Measurements from ENCODE around the gene PROP1.
"Not testable (repeated sequence)": the region's sequence is repeated elsewhere in the genome, so short reads cannot be mapped to it uniquely, and the experiment has no call there.

PROP1 gene

DNA sequence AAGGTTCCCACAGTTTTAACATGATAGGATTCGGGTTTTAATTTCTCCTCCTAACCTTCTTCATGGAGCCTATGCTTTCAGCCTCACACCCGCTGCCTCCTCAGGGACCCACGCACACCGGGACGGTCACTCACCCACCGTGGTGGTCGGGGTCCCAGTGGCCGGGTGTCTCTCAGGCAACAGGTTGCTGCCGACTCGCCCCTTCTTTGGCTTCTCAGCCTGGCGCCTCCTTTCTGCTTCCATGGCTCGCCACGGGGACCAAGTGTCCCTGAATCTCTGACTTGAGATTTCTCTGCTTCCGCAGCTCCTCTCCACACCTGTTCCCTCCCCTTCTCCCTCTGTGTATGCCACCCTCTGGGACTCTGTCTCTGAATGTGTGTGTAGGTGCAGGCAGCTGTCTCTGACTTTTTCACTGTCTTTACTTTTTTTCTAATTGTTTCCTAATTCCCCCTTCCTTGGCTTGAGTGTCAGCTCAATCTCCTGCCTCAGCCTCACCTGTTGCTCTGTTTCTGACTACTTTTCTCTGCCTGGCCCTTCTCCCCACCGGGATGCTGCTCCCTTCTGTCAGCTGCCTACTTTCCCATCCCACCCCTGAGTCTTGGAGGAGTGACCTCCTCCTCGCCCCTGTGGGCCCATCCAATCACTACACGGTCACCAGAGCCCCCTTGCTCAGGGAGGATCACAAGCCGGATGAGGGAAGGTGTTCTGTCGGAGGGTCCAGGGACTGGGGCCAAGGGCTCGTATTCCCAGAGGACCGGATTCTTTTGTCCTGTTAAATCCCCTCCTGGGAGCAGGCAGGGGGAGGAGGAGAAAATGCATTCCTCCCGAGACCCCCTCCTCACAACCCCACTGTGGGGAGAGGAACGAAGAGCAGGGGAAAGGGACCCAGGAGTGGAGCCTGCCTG, at the start of gene PROP1:
PROP1 (minus strand) TSS at position 552 of the 905 bp plus-strand sequence; CDS start at position 243, 309 bp downstream.
- TF ChIP-seq POLR2A (IDR thresholded peaks at IDR 0.05; ENCODE audit: low read length) (no peak), GATA1 (IDR thresholded peaks at IDR 0.05; ENCODE audit: low read depth, low read length) (no peak)
- no peak for DNase-seq

DNA sequence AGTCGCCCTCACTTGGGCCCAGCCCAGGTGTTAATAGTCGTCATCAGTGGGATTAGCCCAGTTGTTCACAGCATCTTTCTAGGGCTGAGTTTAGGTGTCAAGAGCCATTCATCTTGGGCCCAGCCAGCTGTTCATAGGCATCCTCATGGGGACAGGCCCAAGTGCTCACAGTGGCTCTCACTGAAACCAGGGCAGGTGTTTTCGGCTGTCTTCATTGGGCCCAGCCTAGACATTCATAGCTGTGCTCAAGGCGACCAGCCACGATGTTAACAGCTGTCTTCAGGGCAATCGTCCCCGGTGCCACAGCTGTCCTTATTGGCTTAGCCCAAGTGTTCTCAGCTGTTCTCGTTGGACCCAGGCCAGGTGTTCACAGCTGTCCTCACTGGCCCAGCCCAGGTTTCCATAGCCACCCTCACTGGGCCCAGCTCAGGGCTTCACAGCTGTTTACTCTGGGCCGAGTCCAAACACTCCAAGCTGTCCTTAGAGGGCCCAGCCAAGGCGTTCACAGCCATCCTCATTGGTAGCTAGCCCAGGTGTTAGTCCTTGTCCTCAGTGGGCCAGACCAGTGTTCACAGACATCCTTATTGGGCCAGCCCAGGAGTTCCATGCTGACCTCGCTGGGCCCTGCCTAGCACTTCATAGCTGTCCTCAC, 23.5 kb upstream of the PROP1 start:
- DNase-seq: not testable (repeated sequence)

DNA sequence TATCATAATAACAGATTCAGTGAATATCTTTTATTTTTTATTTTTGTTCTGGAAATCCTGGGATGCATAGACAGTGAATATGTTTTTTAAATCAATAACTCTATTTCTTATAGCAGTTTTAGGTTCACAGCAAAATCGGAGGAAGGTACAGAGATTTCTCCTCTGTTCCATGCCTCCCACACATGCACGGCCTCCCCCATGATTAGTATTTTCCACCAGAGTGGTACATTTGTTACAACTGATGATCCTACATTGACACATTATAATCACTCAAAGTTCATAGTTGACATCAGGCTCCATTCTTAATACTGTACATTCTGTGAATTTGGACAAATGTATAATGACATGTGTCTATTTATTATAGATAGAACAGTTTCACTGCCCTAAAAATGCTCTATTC, 16.7 kb upstream of the PROP1 start:
- not testable (repeated sequence) for DNase-seq

DNA sequence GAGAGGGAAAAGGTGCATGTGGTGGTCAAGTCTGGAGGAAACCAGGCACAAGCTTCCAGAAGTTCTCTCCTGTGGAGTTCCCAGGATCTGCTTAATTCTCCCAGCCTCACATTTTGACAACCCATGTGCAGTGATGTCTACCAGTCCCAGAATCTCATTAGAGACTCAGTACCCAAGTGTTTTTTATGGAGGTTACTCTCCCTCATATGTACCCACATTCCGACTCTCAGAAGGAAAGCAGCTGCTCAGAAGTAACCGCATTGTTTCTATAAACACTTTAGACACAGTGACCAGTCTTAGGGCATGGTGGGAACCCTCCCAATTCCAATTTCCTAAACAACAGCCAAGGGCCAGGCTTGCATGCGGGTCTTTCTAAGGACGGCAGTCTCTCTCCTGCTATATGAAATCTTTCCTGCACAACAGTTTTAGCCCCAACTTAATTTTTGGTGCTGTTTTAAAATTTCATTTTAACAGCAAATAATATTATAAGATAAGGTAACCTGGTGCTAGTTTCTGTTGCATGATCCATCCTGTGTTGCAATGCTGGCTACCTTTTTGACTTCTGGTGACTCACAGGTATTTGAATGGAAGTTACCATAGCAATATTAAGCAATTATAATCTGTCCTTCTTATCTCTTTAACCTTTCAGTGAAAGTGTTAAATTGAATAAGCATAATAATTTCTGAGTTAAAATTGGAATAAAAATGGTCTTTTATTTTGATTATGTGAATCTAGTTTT, 15.9 kb upstream of the PROP1 start:
- not testable (repeated sequence) for DNase-seq

DNA sequence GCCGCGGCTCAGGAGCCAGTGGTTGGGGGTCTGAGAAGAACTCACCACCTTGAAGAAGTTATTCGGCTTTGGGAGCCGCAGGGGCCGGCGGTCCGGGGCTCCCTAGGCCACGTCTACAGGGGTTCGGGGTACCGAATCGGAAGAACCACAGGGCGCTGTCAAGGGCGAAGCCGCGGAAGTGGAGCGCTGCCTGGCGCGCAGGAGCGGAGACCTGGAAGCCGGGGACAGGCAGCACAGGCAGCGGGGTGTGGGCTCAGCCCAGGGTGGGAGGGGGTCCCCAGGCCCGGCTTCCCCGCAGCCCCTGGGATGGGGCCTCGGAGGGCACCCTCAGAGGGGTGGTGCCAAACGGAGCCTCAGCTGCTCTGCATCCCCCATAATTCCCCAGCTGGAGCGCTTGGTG, 11.2 kb upstream of the PROP1 start:
- not testable (repeated sequence) for DNase-seq

DNA sequence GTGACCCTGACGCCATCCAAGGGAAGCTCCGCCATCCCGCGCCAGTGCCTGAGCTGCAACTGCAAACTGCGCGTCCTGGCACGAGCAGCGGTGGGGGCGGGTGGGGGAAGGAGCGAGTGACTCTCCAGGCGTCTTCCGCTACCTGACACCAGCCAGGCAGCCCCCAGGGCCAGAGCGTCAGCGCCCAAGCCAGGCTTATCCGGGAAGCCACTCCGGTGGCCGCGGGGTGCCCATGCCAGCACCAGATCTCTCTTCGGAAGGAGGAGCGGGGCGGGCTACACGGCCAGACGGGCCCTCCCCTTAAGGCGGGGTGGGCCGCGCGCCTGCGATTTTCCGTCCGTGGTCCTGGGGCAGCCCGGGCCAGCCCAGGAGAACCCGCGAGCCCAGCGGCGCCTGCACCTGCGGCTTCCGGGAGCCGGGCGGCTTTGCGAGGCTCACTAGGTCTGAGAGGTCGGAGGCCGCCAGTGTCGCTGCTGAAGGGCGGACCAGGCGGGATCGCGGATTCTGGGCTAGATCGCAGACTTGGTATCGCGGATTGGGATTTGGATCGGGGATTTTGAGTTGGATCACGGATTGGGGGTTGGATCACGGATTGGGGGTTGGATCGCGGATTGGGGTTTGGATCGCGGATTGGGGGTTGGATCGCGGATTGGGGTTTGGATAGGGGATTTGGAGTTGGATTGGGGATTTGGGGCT, 10.6 kb upstream of the PROP1 start:
- DNase-seq: not testable (repeated sequence)

DNA sequence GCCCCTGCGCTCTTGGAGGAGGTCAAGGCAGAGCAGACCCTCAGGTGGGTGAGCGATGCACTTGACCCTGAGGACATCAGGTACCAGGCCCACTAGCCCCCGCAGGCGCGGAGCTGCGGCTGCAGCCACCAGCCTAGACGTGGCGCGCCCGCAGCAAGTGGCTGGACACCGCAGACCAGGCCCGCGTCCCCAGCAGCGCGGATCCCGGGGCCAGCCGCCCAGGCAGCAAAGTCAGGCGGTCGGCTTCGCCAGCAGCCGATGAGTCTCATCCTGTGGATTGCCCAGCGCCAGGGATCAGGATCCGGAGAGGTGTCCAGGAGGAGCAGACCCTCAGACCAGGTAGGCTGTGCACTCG, 10.1 kb upstream of the PROP1 start:
- not testable (repeated sequence) for DNase-seq

DNA sequence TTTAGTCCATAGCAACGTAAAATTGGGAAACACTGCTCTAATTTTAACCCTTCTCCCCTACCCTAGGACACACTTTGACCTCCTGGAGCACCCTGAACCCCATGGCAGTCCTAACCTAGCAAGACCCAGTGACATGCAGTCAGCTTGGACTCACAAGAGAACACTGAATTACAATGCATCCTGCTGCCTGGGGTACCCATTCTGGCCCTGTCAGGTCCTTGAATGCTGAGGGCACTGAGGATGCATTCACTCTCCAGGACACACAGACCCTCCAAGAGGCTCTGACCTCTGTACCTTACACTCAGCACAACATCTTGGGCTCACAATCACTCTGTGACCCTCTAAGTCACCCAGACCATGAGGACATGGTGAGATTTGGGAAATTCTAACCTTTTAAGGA, 1.8 kb upstream of the PROP1 start:
- DNase-seq: no peak
- TF ChIP-seq GATA1 (IDR thresholded peaks at IDR 0.05; ENCODE audit: low read depth, low read length) (no peak), POLR2A (IDR thresholded peaks at IDR 0.05; ENCODE audit: low read length) (no peak)

DNA sequence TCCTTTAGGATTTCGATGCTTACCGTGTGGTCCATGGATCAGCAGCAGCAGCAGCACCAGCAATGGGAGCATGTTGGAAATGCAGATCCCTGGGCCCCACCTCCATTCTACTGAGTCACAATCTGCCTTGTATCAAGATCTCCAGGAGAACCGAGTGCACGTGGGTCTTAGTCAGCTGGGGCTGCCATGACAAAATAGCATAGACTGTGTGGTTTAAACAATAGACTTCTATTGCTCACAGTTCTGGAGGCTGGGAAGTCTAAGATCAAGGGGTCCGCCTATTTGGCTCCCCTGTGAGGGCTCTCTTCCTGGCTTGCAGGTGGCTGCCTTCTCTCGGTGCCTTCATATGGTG, 1.3 kb upstream of the PROP1 start:
- no peak for DNase-seq
- TF ChIP-seq GATA1 (IDR thresholded peaks at IDR 0.05; ENCODE audit: low read depth, low read length): no peak
- TF ChIP-seq POLR2A (IDR thresholded peaks at IDR 0.05; ENCODE audit: low read length): no peak

DNA sequence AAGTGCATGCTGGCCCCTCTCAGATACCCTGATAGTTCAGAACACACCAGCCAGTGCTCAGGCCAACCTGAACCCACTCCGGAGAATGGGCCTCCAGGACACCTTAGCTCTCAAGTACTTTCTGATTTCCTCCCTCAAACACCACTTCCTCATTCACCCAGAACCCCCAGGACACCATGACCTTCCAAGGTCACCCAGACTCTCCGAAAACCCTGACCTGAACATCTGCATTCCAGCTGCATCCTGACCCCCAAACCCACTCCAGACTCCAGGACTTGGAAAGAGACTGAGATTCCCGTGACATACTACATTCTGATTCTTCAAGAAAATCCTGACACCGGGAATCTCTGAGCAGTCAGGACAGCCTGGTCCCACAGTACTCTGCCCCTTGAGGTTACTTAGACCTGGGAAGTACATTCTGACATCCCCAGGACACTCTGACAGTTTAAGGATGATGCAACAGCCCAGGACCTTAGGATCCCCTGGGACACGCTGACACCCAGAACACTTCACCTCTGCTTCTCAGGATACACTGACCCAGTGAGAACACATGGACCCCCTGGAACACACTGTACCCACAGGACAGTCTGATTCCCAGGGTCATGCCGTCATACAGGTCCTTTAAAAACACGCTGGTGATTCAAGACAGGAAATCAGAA, 747 bp upstream of the PROP1 start:
- DNase-seq: no peak
- TF ChIP-seq POLR2A (IDR thresholded peaks at IDR 0.05; ENCODE audit: low read length) (no peak), GATA1 (IDR thresholded peaks at IDR 0.05; ENCODE audit: low read depth, low read length) (no peak)

DNA sequence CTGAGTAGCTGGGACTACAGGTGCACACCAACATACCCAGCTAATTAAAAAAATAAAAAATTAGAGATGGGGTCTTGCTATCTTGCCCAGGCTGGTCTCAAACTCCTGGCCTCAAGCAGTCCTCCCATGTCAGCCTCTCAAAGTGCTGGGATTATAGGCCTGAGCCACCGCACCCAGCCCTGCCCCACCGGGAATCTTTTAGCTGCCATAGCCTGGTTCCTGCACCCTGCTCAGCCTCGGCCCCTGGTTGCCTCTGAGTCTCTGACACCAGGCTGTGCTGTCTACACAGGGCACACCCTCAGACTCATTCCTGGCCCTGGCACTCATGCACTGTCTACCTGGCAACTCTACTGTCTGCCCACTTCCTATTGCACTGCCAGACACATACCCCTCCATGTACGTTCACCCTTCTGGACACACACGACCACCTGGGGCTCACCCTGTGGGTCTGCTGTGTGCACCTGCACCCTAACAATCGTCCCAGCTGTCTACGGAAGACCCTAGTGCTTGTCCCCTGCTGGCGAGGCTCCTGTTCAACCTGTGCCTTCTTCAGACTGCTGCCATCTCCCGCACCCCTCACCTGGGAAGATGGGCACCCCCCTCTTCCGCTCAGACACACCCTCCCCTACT, 1.4 kb downstream of the PROP1 start:
- DNase-seq: no peak

DNA sequence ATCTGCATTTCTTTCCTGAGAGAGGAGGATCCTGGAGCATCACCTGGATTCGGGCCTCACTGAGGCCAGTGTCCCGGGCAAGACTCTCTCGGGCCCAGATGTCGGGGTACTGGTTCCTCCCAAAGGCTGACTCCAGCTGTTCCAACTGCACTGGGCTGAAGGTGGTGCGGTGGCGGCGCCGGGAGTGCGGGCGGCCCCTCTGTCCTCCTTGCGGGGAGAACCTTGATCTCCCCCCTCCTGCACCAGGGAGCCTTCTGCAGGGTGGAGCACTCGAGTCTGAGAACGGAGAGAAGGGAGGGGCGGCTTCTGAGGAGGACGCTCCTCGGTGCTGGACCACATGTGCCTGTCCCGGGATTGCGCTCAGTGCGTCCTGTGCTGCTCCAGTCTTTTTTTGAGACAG, 2.0 kb downstream of the PROP1 start:
- no peak for TF ChIP-seq POLR2A (IDR thresholded peaks at IDR 0.05; ENCODE audit: low read length)
- TF ChIP-seq GATA1 (IDR thresholded peaks at IDR 0.05; ENCODE audit: low read depth, low read length): no peak
- DNase-seq: no peak

More for the DNA sequence above, 1.4 kb downstream of the PROP1 start:
- TF ChIP-seq POLR2A (IDR thresholded peaks at IDR 0.05; ENCODE audit: low read length): no peak
- no peak for TF ChIP-seq GATA1 (IDR thresholded peaks at IDR 0.05; ENCODE audit: low read depth, low read length)

DNA sequence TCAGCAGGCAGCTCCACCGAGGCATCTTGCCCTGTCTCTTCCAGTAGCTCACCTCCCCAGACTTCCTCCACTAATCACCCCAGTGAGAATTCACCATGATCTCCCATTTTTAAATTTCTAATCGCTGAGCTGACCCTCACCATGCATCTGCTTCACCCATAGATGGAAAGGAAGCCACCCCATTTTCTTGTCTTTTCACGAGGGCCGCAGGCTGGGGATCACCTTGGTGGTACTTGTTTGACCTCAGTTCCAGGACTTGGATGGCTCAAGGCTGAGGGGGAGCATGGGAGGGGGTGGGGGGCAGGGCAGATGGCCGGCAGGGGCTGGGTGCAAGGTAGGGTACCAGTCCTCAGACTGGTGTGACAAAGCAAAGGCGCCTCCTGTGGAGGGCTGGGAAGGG, 3.6 kb downstream of the PROP1 start:
- DNase-seq: no peak
- TF ChIP-seq POLR2A (IDR thresholded peaks at IDR 0.05; ENCODE audit: low read length) (no peak), GATA1 (IDR thresholded peaks at IDR 0.05; ENCODE audit: low read depth, low read length) (no peak)

Measured in erythroblast (primary cell).